ENCODE results near the gene MCF2L.

GRCh38 chr13:113086031-113086750 lies 117.2 kb downstream of the MCF2L start:
- TF ChIP-seq CTCF (IDR thresholded peaks at IDR 0.05) (no peak), POLR2A (IDR thresholded peaks at IDR 0.05) (no peak), POLR2AphosphoS5 (IDR thresholded peaks at IDR 0.05) (no peak)

Measured in breast epithelium (tissue), 3 donors.